Adrenal gland (tissue), 5 donors: ENCODE measurements around the gene SORD.

Source experiments
- POLR2A ChIP-seq, 2 donors: fragments of 450-650 bp; IDR thresholded peaks; one replicate each; pipeline ENCODE4 v1.6.1; 2017; ENCODE audit warnings: antibody characterized with exemption in 2 of 2, mild to moderate bottlenecking in 2 of 2, moderate library complexity in 1 of 2
- TF ChIP-seq, protein P1 (sequence below), 6 experiments: fragments of 450-650 bp in 4 of 6; fragments of 200-600 bp in 2 of 6; sonication (generic) in 1 of 6; IDR thresholded peaks; 1 replicate in 5 of 6; 2 replicates in 1 of 6; pipeline versions ENCODE4 v1.5.1 to v1.8.0; 2016 to 2021; ENCODE audit warnings: antibody characterized with exemption in 6 of 6, mild to moderate bottlenecking in 2 of 6, moderate library complexity in 1 of 6
- donor health status: DM: no; HTN: no; CAD: no.

DNA sequence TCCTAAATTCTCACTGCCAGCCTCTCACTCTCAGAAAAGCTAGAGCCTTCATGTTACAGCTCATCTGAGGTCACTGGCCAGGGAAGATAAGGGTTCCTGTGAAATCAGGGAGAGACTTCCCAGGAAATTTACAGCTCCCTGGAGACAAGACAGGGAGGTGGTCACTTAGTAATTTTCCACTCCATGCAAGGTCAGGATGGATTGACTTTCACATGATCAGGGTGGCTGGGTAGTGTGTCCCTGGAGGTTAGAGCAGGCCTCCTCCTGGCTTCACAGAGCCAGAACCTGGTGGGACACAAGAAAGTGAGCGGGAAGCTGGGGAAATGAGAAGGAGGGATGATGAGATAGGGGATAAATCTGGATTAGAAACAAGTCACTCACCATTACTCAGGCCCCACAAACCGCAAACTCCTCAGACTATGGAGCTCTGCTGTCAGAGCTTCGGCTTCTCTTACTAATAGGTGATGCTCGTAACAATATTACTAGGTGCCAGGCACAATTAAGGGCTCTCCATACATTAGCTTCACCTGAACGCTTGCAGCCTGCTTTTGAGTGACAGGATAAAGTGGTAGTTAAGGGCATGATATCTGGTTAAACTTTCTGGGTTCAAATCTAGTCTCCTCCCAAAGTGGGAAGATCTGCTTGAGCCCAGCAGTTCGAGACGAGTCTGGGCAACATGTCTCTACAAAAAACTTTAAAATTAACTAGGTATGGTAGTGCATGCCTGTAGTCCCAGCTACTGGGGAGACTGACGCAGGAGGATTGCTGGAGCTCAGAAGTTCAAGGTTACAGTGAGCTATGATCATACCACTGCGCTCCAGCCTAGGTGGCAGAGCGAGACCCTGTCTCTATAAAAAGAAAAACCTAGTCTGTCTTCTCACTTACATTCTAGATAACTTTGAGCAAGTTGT, 66.1 kb downstream of the SORD start:
- TF ChIP-seq, protein P1, sequence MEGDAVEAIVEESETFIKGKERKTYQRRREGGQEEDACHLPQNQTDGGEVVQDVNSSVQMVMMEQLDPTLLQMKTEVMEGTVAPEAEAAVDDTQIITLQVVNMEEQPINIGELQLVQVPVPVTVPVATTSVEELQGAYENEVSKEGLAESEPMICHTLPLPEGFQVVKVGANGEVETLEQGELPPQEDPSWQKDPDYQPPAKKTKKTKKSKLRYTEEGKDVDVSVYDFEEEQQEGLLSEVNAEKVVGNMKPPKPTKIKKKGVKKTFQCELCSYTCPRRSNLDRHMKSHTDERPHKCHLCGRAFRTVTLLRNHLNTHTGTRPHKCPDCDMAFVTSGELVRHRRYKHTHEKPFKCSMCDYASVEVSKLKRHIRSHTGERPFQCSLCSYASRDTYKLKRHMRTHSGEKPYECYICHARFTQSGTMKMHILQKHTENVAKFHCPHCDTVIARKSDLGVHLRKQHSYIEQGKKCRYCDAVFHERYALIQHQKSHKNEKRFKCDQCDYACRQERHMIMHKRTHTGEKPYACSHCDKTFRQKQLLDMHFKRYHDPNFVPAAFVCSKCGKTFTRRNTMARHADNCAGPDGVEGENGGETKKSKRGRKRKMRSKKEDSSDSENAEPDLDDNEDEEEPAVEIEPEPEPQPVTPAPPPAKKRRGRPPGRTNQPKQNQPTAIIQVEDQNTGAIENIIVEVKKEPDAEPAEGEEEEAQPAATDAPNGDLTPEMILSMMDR (IDR thresholded peaks at IDR 0.05), result no peak
- no peak for TF ChIP-seq POLR2A (IDR thresholded peaks at IDR 0.05)
